Eye (tissue), 1 donor: ENCODE results near the gene CD300A.
A peak's percentile ranks its signal among the peaks of the same experiment; 100 is the strongest.

Source experiments
- DNase-seq: peaks from one replicate; pipeline ENCODE4 v3.0.0-alpha.2; 2015

CD300A gene

GRCh38 chr17:74455821-74456220, 10.6 kb upstream of the CD300A start:
- no peak for DNase-seq

- DNase-seq, result peak; percentile 91
Measured at GRCh38 chr17:74457146-74457819, 9.2 kb upstream of the CD300A start.

GRCh38 chr17:74457820-74458166, 8.6 kb upstream of the CD300A start:
- no peak for DNase-seq

GRCh38 chr17:74458835-74459234, 7.6 kb upstream of the CD300A start:
- no peak for DNase-seq

GRCh38 chr17:74459622-74460021, 6.8 kb upstream of the CD300A start:
- no peak for DNase-seq

- no peak for DNase-seq
Measured at GRCh38 chr17:74460241-74460640, 6.2 kb upstream of the CD300A start.

GRCh38 chr17:74460996-74461395, 5.4 kb upstream of the CD300A start:
- DNase-seq, result no peak

GRCh38 chr17:74461611-74462010, 4.8 kb upstream of the CD300A start:
- no peak for DNase-seq

- no peak for DNase-seq
Measured at GRCh38 chr17:74464730-74465377, 1.6 kb upstream of the CD300A start.

- DNase-seq, result no peak
Measured at GRCh38 chr17:74465378-74466110, 890 bp upstream of the CD300A start.

GRCh38 chr17:74466828-74467184, 372 bp downstream of the CD300A start:
- DNase-seq, result no peak

- peak; percentile 53 for DNase-seq
Measured at GRCh38 chr17:74467221-74467951, 952 bp downstream of the CD300A start.

- DNase-seq, result no peak
Measured at GRCh38 chr17:74471341-74471740, 4.9 kb downstream of the CD300A start.

- DNase-seq, result no peak
Measured at GRCh38 chr17:74472890-74473289, 6.5 kb downstream of the CD300A start.

GRCh38 chr17:74473294-74473693, 6.9 kb downstream of the CD300A start:
- no peak for DNase-seq

GRCh38 chr17:74474043-74474792, 7.8 kb downstream of the CD300A start:
- DNase-seq, result no peak

GRCh38 chr17:74475189-74475588, 8.8 kb downstream of the CD300A start:
- DNase-seq, result no peak

GRCh38 chr17:74477411-74477810, 11.0 kb downstream of the CD300A start:
- no peak for DNase-seq

- DNase-seq, result no peak
Measured at GRCh38 chr17:74478420-74479100, 12.1 kb downstream of the CD300A start.

- DNase-seq, result no peak
Measured at GRCh38 chr17:74480290-74480689, 13.9 kb downstream of the CD300A start.

GRCh38 chr17:74481621-74482020, 15.2 kb downstream of the CD300A start:
- no peak for DNase-seq

GRCh38 chr17:74484066-74484465, 17.6 kb downstream of the CD300A start:
- no peak for DNase-seq
